ENCODE data around the gene TAS2R14.

The TAS2R14 gene

DNA sequence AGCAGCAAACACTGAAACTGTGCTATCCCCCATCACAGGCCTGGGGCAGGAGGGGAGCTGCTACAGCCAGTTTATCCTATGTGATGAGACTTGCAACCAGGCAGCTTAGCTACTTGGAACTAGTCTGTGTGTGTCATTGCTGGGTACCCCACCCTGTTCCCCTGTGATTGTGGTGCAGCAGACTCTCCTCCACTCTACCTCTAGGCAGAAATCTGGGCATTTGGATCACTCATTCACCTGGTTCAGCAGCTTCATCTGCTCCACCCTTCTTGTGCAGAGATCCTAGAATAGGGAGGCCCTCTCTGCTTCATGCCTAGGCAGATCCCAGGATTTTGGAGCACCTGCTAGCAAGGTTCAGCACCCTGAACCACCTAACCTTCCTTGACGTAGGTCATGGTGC is 38.5 kb downstream of the TAS2R14 start:
- TF ChIP-seq, protein P1, sequence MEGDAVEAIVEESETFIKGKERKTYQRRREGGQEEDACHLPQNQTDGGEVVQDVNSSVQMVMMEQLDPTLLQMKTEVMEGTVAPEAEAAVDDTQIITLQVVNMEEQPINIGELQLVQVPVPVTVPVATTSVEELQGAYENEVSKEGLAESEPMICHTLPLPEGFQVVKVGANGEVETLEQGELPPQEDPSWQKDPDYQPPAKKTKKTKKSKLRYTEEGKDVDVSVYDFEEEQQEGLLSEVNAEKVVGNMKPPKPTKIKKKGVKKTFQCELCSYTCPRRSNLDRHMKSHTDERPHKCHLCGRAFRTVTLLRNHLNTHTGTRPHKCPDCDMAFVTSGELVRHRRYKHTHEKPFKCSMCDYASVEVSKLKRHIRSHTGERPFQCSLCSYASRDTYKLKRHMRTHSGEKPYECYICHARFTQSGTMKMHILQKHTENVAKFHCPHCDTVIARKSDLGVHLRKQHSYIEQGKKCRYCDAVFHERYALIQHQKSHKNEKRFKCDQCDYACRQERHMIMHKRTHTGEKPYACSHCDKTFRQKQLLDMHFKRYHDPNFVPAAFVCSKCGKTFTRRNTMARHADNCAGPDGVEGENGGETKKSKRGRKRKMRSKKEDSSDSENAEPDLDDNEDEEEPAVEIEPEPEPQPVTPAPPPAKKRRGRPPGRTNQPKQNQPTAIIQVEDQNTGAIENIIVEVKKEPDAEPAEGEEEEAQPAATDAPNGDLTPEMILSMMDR (IDR thresholded peaks at IDR 0.05; ENCODE audit: control insufficient read depth, insufficient read depth, low read depth, low read length, missing control alignments): no peak
- no peak overlapping the region for H3K4me3 ChIP-seq (ENCODE audit: control insufficient read depth, low read depth, low read length)
- DNase-seq (ENCODE audit: low read depth): no peak

DNA sequence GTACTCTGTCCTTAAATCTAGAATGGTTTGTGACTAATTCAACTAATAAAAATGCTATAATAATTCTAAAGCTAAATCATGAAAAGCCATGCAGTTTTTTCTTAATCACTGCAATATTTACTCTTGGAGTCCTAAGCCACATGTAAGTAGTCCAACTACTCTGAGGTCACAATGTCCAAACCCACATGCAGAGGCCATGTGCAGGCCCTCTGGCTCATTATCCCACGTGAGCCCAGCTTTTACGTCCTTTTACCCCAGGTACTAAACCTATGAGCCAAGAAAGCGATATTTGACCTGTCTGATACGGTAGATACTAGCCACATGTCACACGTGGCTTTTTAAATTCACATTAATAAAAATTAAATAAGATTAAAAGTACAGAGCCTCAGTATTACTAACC is 42.2 kb downstream of the TAS2R14 start:
- TF ChIP-seq, protein P1 (IDR thresholded peaks at IDR 0.05; ENCODE audit: control insufficient read depth, insufficient read depth, low read depth, low read length, missing control alignments): no peak
- no peak overlapping the region for H3K4me3 ChIP-seq (ENCODE audit: control insufficient read depth, low read depth, low read length)
- no peak for DNase-seq (ENCODE audit: low read depth)

- H3K4me3 ChIP-seq (ENCODE audit: control insufficient read depth, low read depth, low read length): no peak overlapping the region
- TF ChIP-seq, protein P1 (IDR thresholded peaks at IDR 0.05; ENCODE audit: control insufficient read depth, insufficient read depth, low read depth, low read length, missing control alignments): no peak
- DNase-seq (ENCODE audit: low read depth): no peak
Measured at GRCh38 chr12:10891937-10892336, 47.1 kb downstream of the TAS2R14 start.

GRCh38 chr12:10889226-10889625 is 49.8 kb downstream of the TAS2R14 start:
- DNase-seq (ENCODE audit: low read depth): no peak
- TF ChIP-seq, protein P1 (IDR thresholded peaks at IDR 0.05; ENCODE audit: control insufficient read depth, insufficient read depth, low read depth, low read length, missing control alignments): no peak
- no peak overlapping the region for H3K4me3 ChIP-seq (ENCODE audit: control insufficient read depth, low read depth, low read length)
